AG08396 (cell line): Measurements from ENCODE around the gene STK11IP.

Source experiments
- DNase-seq: peaks from one replicate; pipeline ENCODE4 v3.0.0; 2012; ENCODE audit warnings: low spot score, mixed read lengths

STK11IP gene

DNA sequence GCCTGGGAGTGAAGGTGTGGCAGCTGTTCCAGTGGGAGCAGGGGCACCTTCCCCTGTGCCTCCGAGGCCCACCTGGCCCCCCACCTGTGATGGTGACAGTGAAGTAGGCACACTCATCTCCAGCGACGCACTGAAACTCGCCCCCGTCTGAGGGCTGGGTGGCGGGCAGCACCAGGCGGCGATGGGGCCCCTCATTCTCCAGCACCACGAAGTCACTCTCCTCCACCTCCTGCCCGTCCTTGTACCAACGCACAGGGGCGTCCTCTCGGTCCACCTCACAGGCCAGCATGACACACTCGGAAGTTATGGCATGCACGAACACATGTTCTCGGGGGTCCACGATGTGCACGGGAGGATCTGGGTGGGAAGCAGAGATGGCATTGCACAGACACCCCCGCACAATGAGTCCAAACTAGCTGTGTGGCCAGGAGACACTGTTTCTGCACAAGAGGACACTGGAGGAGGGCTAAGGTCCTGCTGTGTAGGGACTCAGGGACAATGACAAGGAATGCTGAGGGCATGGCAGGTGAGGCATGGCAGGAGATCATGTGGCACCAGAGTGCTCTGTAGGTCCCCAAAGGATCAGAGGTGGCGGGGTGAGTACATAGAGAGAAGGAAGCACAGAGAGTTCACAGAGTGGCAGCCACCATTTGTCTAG lies 34.3 kb upstream of the STK11IP start:
- DNase-seq = no peak

DNA sequence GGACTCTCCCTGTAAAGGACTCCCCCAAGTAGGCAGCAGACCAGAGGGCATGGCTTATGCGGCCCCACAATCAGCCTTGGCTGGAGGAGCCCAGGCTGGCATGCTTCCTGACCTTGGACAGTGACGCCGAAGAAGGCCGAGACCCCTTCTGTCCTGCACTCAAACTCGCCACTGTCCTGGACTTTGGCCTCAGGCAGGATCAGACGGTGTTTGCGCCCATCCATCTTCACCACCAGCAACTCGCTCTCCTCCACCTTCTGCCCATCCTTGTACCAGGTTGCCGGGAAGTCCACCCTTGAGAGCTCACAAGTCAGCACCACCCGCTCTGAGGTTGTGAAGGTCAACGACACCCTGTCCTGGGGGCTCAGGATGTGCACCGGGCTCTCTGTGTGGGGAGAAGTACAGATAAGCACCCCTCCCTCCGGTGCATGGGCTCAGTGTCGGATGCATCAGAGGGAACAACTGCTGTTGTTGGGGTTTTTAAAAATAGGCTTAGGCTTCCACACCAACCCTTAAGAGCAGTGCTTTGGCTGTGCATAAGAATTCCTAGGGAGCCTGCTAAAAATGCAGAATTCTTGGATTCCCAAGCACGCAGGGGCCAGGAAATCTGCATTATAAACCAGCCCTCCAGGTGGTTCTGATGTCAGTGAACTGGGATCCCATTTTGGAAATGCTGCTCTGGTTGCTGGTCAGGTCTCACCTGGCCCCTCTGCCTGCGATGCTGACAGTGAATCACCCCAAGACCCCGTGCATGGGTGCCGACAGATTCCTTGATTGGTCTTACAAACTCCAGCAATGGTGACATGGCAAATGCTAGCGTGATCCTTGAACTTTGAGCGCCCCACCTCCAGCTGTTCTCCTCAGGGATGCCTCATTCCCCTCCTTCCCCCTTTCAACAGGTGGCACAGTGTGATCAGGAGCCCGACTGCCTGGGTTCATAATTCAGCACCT lies 32.3 kb upstream of the STK11IP start:
- no peak for DNase-seq

DNA sequence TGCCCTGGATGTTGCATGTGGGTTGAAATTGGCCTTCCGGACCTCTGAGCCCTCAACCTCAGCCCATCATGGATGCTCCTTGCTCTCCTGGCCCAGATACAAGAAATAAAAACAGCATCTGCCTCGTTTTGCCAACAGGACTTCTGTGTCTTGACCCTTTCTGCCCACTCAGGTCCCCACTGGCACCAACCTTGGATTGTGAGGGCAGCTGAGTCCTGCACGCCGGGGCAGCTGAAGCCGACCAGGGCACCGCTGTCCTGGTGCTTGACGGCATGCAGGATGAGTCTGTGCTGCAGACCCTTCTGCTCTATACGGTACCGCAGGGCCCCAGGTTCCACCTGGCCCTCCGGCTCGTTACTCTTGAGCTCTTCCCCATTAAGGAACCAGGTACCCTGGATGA lies 31.0 kb upstream of the STK11IP start:
- DNase-seq = no peak

- no peak for DNase-seq
Observed at GRCh38 chr2:219567131-219567530, 30.5 kb upstream of the STK11IP start.

- DNase-seq = no peak
Observed at GRCh38 chr2:219567791-219568361, 29.8 kb upstream of the STK11IP start.

GRCh38 chr2:219569041-219569440 lies 28.6 kb upstream of the STK11IP start:
- no peak for DNase-seq

- peak; percentile 3 for DNase-seq
Observed at GRCh38 chr2:219569635-219570034, 28.0 kb upstream of the STK11IP start.

- DNase-seq = peak; percentile 84
Observed at GRCh38 chr2:219570194-219570923, 27.3 kb upstream of the STK11IP start.

GRCh38 chr2:219570924-219571310 lies 26.7 kb upstream of the STK11IP start:
- peak; percentile 66 for DNase-seq

DNA sequence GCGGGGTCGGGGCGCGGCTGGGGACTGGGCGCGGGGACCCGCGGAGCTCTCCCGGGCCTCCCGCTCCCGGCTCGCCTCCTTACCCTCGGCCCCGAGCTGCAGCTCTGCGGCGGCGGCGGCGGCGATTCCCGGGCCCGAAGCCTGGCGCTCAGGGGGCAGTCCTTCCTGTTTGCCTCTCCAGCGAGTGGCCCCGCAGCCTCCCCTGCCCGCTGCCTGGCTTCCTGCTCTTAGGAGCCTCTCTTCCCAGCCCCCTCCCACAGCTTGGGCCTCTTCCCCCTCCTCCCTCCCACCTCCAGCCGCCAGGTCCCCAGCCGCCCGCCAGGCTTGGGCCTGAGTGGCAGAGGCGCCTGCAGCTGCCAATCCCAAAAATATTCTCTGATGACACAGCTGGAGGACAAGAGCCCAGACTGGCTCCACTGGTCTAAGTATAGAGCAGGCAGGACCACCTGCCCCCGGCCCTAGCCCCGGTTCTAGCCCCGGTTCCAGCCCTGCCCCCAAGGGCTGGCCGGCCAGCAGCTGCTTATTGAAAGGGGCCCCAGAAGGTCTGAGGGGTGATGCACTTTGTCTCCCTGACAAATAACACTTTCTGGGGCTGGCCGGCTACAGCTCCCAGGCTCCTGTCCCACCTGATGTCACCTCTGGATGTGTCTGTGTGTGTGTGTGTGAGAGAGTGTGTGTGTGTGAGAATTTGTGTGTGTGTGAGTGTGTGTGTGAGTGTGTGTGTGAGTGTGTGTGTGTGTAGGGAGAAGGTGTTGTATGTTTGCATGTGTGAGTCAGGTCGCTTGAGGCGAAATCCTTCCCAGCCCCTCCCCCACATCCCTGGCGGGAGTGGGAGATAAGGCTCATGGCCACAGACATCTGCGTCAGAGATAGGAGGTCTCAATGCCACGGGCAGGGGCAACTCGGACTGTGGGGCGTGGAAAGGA lies 26.1 kb upstream of the STK11IP start, which contains the start of gene OBSL1:
TSS of gene OBSL1 (minus strand) at position 229 of the 926 bp plus-strand sequence. CDS start 307 bp downstream, outside the sequence.
- peak; percentile 78 for DNase-seq

DNA sequence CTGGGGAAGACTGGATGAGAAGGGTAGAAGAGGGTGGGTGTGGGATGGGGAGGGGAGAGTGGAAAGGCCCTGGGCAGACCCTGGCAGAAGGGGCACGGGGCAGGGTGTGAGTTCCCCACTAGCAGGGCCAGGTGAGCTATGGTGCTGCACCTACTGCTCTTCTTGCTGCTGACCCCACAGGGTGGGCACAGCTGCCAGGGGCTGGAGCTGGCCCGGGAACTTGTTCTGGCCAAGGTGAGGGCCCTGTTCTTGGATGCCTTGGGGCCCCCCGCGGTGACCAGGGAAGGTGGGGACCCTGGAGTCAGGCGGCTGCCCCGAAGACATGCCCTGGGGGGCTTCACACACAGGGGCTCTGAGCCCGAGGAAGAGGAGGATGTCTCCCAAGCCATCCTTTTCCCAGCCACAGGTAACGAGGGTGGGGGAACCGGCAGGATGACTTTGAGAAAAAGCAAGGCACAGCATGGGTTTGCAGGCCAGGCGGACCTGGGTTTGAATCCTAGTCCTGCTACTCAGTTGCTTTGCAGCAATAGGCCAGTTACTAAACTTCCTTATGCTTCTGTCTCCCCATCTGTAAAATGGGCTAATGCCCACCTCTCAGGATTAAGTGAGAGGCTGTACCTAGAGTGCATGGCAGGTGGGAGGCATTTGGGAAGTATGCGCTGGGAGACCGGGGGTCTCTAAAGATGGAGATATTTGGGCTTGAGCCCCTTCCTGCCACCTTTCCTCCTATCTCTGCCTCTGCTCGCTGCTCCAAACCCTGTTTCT lies 25.2 kb upstream of the STK11IP start, which contains the start of gene INHA:
TSS of gene INHA (plus strand) at position 74 of the 765 bp plus-strand sequence. CDS start at position 139, 65 bp downstream.
- DNase-seq = peak; percentile 4

DNA sequence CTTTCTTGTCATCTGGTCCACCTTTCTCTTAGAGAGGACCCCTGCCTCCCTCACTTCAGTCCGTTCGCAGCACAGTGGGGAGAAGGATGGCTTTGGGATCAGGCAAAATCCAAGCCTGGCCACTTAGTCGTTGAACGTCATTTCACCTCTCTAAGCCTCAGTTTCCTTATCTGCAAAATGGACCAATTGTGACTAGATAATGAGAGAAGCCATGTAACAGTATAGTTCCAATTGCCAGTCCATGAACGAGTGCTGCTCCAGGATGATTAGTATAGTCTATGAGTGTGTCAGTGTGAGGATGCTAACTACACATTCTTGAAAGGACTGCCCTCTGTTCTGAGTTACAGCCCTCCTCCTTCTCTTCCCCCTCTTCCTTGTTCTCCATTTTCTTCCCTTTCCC lies 24.5 kb upstream of the STK11IP start:
- DNase-seq = no peak

- DNase-seq = peak; percentile 3
Observed at GRCh38 chr2:219574484-219575311, 23.0 kb upstream of the STK11IP start.

GRCh38 chr2:219575566-219576504 lies 21.8 kb upstream of the STK11IP start:
- DNase-seq = no peak

DNA sequence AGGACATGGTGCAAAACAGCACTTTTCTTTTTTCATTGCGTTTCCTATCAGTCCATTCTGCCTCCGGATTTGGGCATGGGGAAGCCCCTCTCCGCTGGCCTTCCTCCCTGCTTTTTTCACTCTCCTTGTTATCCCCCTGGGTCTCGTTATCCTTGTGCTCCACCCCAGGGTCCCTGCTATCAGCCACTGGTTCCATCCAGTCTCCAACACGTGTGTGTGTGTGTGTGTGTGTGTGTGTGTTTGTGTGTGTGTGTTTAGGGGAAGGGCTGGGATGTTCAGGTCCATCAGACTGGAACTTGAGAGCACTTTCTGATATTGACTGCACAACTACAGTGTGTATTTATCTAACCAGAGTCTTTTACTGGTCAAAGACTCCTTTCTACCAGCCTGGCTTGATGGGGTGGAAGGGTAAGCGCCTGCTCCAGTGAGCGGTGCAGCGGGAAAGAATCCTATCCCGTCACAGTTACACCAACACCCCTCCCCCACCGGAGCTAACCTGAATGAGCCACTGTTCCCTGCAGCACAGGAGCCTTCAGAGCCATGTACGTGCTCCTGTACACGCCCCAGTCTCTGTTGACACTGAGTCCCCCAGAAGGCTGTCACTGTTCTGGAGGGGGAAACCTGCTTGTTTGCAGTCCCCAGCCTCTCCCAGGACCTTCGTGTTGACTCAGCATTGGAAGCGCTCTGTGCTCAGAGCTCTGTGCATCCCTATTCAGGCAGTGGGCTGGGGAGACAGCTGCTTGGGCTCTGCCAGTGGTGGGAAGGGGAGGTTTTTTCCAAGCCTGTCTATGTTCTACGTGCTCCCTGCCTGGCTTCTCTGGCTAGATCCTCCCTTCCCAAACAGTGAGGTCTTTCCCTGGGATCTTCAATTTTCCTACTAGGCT lies 20.9 kb upstream of the STK11IP start:
- DNase-seq = no peak

DNA sequence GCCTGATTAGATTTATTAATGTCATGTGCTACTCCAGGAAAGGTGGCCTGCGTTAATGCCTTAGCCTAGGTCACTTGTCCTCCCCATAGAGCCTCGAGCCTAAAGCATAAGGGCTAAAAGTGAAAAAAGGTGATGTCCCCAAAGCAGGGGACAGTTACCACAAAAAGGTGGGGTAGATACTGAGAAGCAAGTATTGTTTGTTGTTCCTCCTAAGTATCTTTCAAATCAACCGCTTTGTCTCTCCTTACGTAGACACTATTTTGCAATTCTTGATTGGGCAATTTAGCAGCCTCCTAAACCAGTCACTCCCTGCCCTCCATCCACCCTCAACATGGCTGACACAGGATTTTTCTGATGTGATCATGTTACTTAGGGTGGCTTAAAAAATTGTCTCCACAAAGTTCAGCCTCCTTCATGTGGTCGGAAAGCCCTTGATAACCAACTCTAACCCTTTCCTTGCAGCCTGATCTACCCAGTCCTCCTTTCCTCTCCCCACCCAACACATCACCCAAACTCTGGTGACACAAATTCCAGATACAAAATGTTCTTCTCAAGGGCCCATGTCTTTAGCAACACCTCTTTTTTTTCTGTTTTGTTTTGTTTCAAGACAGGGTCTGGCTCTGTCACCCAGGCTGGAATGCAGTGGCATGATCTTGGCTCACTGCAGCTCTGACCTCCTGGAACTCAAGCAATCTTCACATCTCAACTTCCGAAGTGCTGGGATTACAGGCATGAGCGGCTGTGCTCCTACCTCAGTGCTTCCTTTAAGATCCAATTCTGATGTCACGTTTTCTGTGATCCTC lies 18.6 kb upstream of the STK11IP start:
- no peak for DNase-seq
